ENCODE data around the gene FAM25A.

The FAM25A gene

GRCh38 chr10:87066178-87066577, 46.1 kb downstream of the FAM25A start:
- no peak for DNase-seq

GRCh38 chr10:87066865-87067264, 46.8 kb downstream of the FAM25A start:
- no peak for DNase-seq

- DNase-seq: no peak
Observed at GRCh38 chr10:87068281-87068680, 48.2 kb downstream of the FAM25A start.

- no peak for DNase-seq
Observed at GRCh38 chr10:87072449-87072848, 52.4 kb downstream of the FAM25A start.

All from SW 1271 (cell line).